Glomerular endothelial cell (primary cell): Measurements from ENCODE around the gene JAML. TPM values are rescaled to one million over a fixed set of nuclear protein-coding genes. Genes with fewer than 3 reads are reported as not detected.
A peak's percentile ranks its signal among the peaks of the same experiment; 100 is the strongest.

ENCODE experiments used
- DNase-seq: peaks from one replicate; pipeline ENCODE4 v3.0.0-alpha.2; 2011; ENCODE audit warnings: low read depth, low spot score; ENCODE audit errors: extremely low read depth
- total RNA-seq: library from RNA; depleted of rRNA; stranded (reverse); fragments of >200 nt; gene quantifications from 2 replicates; pipeline ENCODE4 v1.2.3, GENCODE V29; 2015

Gene JAML
- total RNA-seq, 1 donor from 2014 or later, result not detected

- no peak for DNase-seq
Measured at GRCh38 chr11:118151431-118151830, 73.4 kb downstream of the JAML start.

- no peak for DNase-seq
Measured at GRCh38 chr11:118149493-118149892, 75.3 kb downstream of the JAML start.

- DNase-seq, result no peak
Measured at GRCh38 chr11:118148856-118149255, 76.0 kb downstream of the JAML start.

GRCh38 chr11:118148240-118148639 lies 76.6 kb downstream of the JAML start:
- no peak for DNase-seq

GRCh38 chr11:118147502-118147901 lies 77.3 kb downstream of the JAML start:
- no peak for DNase-seq

- no peak for DNase-seq
Measured at GRCh38 chr11:118146554-118146953, 78.3 kb downstream of the JAML start.

- DNase-seq, result peak; percentile 5
Measured at GRCh38 chr11:118145285-118146227, 79.3 kb downstream of the JAML start.

GRCh38 chr11:118144301-118145268 lies 80.2 kb downstream of the JAML start:
- no peak for DNase-seq

Other genes with a start within 250 kb of the JAML start
- gene IL10RA, start 238.6 kb downstream of the JAML start, total RNA-seq, result 0.12 and 0.78 TPM in 2 replicates
- gene TMPRSS4, start 147.9 kb downstream of the JAML start, total RNA-seq, result not detected in 2 replicates
- gene SMIM35, start 138.0 kb downstream of the JAML start, total RNA-seq, result 0.12 TPM in 1 of 2 replicates, not detected in the other
- 0.23 and 0.92 TPM in 2 replicates for gene SCN4B, start 72.2 kb downstream of the JAML start, total RNA-seq
- not detected in 2 replicates for gene SCN2B, start 48.4 kb downstream of the JAML start, total RNA-seq
- gene MPZL3, start 27.4 kb upstream of the JAML start, total RNA-seq, result 4.1 and 4.7 TPM in 2 replicates
- 9.7 and 31.9 TPM in 2 replicates for gene MPZL2, start 39.3 kb upstream of the JAML start, total RNA-seq
- gene CD3E, start 79.7 kb upstream of the JAML start, total RNA-seq, result not detected in 2 replicates
- gene CD3D, start 117.7 kb upstream of the JAML start, total RNA-seq, result not detected in 2 replicates
- not detected in 2 replicates for gene CD3G, start 119.3 kb upstream of the JAML start, total RNA-seq
- gene UBE4A, start 134.6 kb upstream of the JAML start, total RNA-seq, result 37.0 and 40.3 TPM in 2 replicates
- 53.5 and 61.7 TPM in 2 replicates for gene ATP5MG, start 176.6 kb upstream of the JAML start, total RNA-seq
- gene KMT2A, start 211.5 kb upstream of the JAML start, total RNA-seq, result 49.5 and 79.9 TPM in 2 replicates